Neural progenitor cell (in vitro differentiated cells): ENCODE measurements around the gene JPH3. TPM values are rescaled to one million over a fixed set of nuclear protein-coding genes. Genes with fewer than 3 reads are reported as not detected.

Experiments
- DNase-seq: peaks from one replicate; pipeline ENCODE4 v3.0.0-alpha.2; 2016; ENCODE audit warnings: low spot score
- H2AFZ ChIP-seq: fragments of 200-600 bp; sonication (generic); replicated peaks from 2 replicates; pipeline ENCODE4 v1.6.1; 2016; ENCODE audit warnings: antibody characterized with exemption
- H3F3A ChIP-seq: fragments of 200-600 bp; sonication (generic); 2 replicates; pipeline ENCODE4 v1.6.1; 2016; ENCODE audit warnings: antibody characterized with exemption, low read depth
- H3K27ac ChIP-seq: fragments of 200-600 bp; sonication (generic); 2 replicates; pipeline ENCODE4 v1.5.1; 2016; ENCODE audit warnings: mild to moderate bottlenecking
- H3K27me3 ChIP-seq: fragments of 200-600 bp; sonication (generic); 2 replicates; pipeline ENCODE4 v1.6.1; 2016; ENCODE audit warnings: mild to moderate bottlenecking, moderate library complexity
- H3K36me3 ChIP-seq: fragments of 200-600 bp; sonication (generic); 2 replicates; pipeline ENCODE4 v1.5.1; 2016
- H3K4me1 ChIP-seq: fragments of 200-600 bp; sonication (generic); 2 replicates; pipeline ENCODE4 v1.6.1; 2016; ENCODE audit warnings: mixed run types
- H3K4me2 ChIP-seq: fragments of 200-600 bp; sonication (generic); 2 replicates; pipeline ENCODE4 v1.6.1; 2016
- H3K4me3 ChIP-seq: fragments of 200-600 bp; sonication (generic); 2 replicates; pipeline ENCODE4 v1.5.1; 2016
- H3K79me2 ChIP-seq: fragments of 200-600 bp; sonication (generic); 2 replicates; pipeline ENCODE4 v1.6.1; 2016; ENCODE audit warnings: low read depth
- H3K9ac ChIP-seq: fragments of 200-600 bp; sonication (generic); 2 replicates; pipeline ENCODE4 v1.6.1; 2016
- H3K9me3 ChIP-seq: fragments of 200-600 bp; sonication (generic); 2 replicates; pipeline ENCODE4 v1.5.1; 2016; ENCODE audit warnings: low read depth
- H4K20me1 ChIP-seq: fragments of 200-600 bp; sonication (generic); 2 replicates; pipeline ENCODE4 v1.6.1; 2016; ENCODE audit warnings: low read depth
- H3K27ac Mint-ChIP-seq: 3 replicates; pipeline ENCODE4 v1.8.0; 2021; ENCODE audit warnings: mixed read lengths
- H3K27me3 Mint-ChIP-seq: 2 replicates; pipeline ENCODE4 v1.8.0; 2022; ENCODE audit warnings: low read depth, mild to moderate bottlenecking, inconsistent platforms, moderate library complexity, mixed read lengths; ENCODE audit not compliant: insufficient read depth
- H3K36me3 Mint-ChIP-seq: 3 replicates; pipeline ENCODE4 v1.8.0; 2021; ENCODE audit warnings: mixed read lengths
- H3K4me1 Mint-ChIP-seq: 3 replicates; pipeline ENCODE4 v1.8.0; 2021; ENCODE audit warnings: mixed read lengths
- H3K4me3 Mint-ChIP-seq: 3 replicates; pipeline ENCODE4 v1.8.0; 2021; ENCODE audit warnings: mild to moderate bottlenecking, moderate library complexity, mixed read lengths
- H3K9me3 Mint-ChIP-seq: 3 replicates; pipeline ENCODE4 v1.8.0; 2020; ENCODE audit warnings: mixed read lengths
- CTCF ChIP-seq: fragments of 200-600 bp; sonication (generic); IDR thresholded peaks from 2 replicates; pipeline ENCODE4 v1.5.1; 2017; ENCODE audit warnings: antibody characterized with exemption, mild to moderate bottlenecking
- EZH2 ChIP-seq: fragments of 200-600 bp; sonication (generic); IDR thresholded peaks from 2 replicates; pipeline ENCODE4 v1.6.1; 2017; ENCODE audit warnings: antibody characterized with exemption, mild to moderate bottlenecking, moderate library complexity
- EZH2phosphoT487 ChIP-seq: fragments of 200-600 bp; sonication (generic); IDR thresholded peaks from 2 replicates; pipeline ENCODE4 v1.6.1; 2017; ENCODE audit warnings: antibody characterized with exemption
- total RNA-seq: library from RNA; depleted of rRNA; stranded (reverse); fragments of >200 nt; gene quantifications from 2 replicates; pipeline ENCODE4 v1.2.3, GENCODE V29; 2015; ENCODE audit warnings: low replicate concordance

JPH3 gene
- total RNA-seq, 1 donor from 2014 or later = 7.1 TPM

GRCh38 chr16:87653234-87653633 lies 50.9 kb downstream of the JPH3 start:
- no peaks in the 10 kb centered on the region for H3K79me2 ChIP-seq
- H3K36me3 Mint-ChIP-seq = no peaks in the 10 kb centered on the region
- no peak for TF ChIP-seq EZH2phosphoT487
- TF ChIP-seq CTCF = peak; percentile 47
- TF ChIP-seq EZH2 = no peak
- peaks cover 7% of the 10 kb centered on the region for H3K4me1 ChIP-seq
- no peak overlapping the region for H3K27ac ChIP-seq
- H3K36me3 ChIP-seq = no peaks in the 10 kb centered on the region
- no peak overlapping the region for H3K9ac ChIP-seq
- H3K4me1 Mint-ChIP-seq = no peaks in the 10 kb centered on the region
- H3K4me3 Mint-ChIP-seq = no peak overlapping the region
- H3K4me2 ChIP-seq = no peak overlapping the region
- no peaks in the 10 kb centered on the region for H3K9me3 ChIP-seq
- peaks cover 9% of the 10 kb centered on the region for H3K27me3 Mint-ChIP-seq
- no peak overlapping the region for H3K4me3 ChIP-seq
- H3K27me3 ChIP-seq = no peaks in the 10 kb centered on the region
- H3K9me3 Mint-ChIP-seq = no peaks in the 10 kb centered on the region
- H4K20me1 ChIP-seq = peaks cover 5% of the 10 kb centered on the region
- H2AFZ ChIP-seq = no peak overlapping the region
- no peak for DNase-seq
- peaks cover 3% of the 10 kb centered on the region for H3F3A ChIP-seq
- H3K27ac Mint-ChIP-seq = no peak overlapping the region

- H3K4me3 ChIP-seq = no peak overlapping the region
- no peak overlapping the region for H3K4me2 ChIP-seq
- no peak overlapping the region for H3K27ac Mint-ChIP-seq
- H3K4me1 Mint-ChIP-seq = no peaks in the 10 kb centered on the region
- H3K27me3 Mint-ChIP-seq = peaks cover 9% of the 10 kb centered on the region
- no peaks in the 10 kb centered on the region for H3K36me3 Mint-ChIP-seq
- no peak overlapping the region for H3K27ac ChIP-seq
- H3K9me3 Mint-ChIP-seq = no peaks in the 10 kb centered on the region
- no peaks in the 10 kb centered on the region for H3K36me3 ChIP-seq
- H3K9me3 ChIP-seq = no peaks in the 10 kb centered on the region
- peaks cover 10% of the 10 kb centered on the region for H3F3A ChIP-seq
- H3K27me3 ChIP-seq = no peaks in the 10 kb centered on the region
- peaks cover 19% of the 10 kb centered on the region for H4K20me1 ChIP-seq
- DNase-seq = no peak
- H3K4me3 Mint-ChIP-seq = no peak overlapping the region
- TF ChIP-seq CTCF = no peak
- no peaks in the 10 kb centered on the region for H3K79me2 ChIP-seq
- H3K9ac ChIP-seq = no peak overlapping the region
- no peak overlapping the region for H2AFZ ChIP-seq
- H3K4me1 ChIP-seq = peaks cover 15% of the 10 kb centered on the region
These were observed 52.5 kb downstream of the JPH3 start for GRCh38 chr16:87654826-87655225.

GRCh38 chr16:87656328-87656727 lies 54.0 kb downstream of the JPH3 start:
- Mint-ChIP-seq H3K4me1 (no peaks in the 10 kb centered on the region), H3K9me3 (no peaks in the 10 kb centered on the region), H3K27me3 (peaks cover 11% of the 10 kb centered on the region), H3K27ac (no peak overlapping the region), H3K36me3 (no peaks in the 10 kb centered on the region), H3K4me3 (no peak overlapping the region)
- Histone ChIP-seq H3K27me3 (no peaks in the 10 kb centered on the region), H2AFZ (no peak overlapping the region), H3K9ac (no peak overlapping the region), H3F3A (peaks cover 10% of the 10 kb centered on the region), H3K36me3 (no peaks in the 10 kb centered on the region), H3K9me3 (no peaks in the 10 kb centered on the region), H3K4me3 (no peak overlapping the region), H3K4me2 (no peak overlapping the region), H3K79me2 (no peaks in the 10 kb centered on the region), H4K20me1 (peaks cover 34% of the 10 kb centered on the region), H3K4me1 (peaks cover 15% of the 10 kb centered on the region), H3K27ac (no peak overlapping the region)
- TF ChIP-seq EZH2 = no peak
- no peak for TF ChIP-seq CTCF
- TF ChIP-seq EZH2phosphoT487 = no peak
- no peak for DNase-seq
